ENCODE measurements around the gene KRTAP12-1.
"Not testable (repeated sequence)": the region's sequence is repeated elsewhere in the genome, so short reads cannot be mapped to it uniquely, and the experiment has no call there.

The KRTAP12-1 gene

DNA sequence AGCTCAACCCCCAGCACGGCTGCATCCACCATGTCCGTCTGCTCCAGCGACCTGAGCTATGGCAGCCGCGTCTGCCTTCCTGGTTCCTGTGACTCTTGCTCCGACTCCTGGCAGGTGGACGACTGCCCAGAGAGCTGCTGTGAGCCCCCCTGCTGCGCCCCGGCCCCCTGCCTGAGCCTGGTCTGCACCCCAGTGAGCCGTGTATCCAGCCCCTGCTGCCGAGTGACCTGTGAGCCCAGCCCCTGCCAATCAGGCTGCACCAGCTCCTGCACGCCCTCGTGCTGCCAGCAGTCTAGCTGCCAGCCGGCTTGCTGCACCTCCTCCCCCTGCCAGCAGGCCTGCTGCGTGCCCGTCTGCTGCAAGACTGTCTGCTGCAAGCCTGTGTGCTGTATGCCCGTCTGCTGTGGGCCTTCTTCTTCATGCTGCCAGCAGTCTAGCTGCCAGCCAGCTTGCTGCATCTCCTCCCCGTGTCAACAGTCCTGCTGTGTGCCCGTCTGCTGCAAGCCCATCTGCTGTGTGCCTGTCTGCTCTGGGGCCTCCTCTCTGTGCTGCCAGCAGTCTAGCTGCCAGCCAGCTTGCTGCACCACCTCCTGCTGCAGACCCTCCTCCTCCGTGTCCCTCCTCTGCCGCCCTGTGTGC is 15.3 kb upstream of the KRTAP12-1 start, which contains the start of gene KRTAP10-12:
Gene KRTAP10-12, plus strand, starts transcription at position 1 of the 639 bp plus-strand sequence. Its CDS starts 30 bp downstream, at position 31.
- DNase-seq, result not testable (repeated sequence)

DNA sequence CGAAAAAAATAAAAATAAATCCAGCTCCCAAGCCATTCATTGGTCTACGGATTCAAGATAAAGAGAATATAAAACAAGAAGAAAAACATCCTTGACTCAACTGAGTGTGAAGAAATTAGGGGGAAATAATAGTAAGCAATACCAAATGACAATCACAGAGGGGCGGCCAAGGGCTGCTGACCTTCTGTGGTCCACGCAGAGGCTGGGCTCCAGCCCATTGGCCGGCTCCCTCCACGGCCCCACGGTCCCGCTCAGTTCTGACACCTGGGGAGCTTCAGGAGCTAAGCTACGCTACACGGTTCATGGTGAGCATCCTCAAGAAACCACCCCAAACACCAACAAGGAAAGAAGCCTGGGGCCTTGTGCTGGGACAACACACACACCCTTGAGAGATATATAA is 14.6 kb upstream of the KRTAP12-1 start:
- DNase-seq, result no peak

DNA sequence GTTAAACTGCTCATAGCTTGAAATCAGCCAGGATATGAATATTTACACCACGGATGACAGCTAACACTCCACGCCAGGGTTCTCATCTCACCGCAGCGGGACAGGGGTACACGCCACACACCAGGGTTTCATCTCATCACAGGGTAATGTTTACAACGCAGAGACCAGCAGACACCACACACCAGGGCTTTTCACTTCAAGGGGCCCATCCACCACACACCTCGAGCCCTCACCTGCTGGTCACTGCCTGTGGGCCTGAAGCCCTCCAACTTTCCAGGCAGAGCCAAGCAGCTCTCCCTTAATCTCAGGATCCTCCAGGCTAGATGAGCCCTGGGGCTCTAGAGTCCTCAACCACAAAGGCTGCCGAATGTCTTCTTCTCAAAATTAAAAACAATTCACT is 13.7 kb upstream of the KRTAP12-1 start:
- no peak for DNase-seq

DNA sequence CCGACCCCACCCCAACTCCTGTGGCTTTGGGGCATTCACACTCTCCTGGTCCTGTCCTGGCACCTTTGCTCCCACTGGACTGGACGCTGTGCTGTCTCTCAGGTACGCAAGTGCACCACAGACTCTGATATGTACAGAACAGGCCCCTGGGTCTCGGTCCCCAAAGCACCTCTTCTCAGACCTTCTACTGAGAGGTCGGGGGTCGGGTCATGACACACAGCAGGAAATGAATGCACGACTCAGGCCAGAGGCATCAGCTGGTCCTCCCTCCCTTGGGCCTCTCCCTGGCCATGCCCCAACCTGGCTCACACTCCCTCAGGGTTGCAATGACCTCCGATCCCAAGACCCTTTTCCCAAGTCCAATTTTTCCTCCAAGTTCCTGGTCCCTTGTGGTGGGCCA is 13.2 kb upstream of the KRTAP12-1 start:
- no peak for DNase-seq

DNA sequence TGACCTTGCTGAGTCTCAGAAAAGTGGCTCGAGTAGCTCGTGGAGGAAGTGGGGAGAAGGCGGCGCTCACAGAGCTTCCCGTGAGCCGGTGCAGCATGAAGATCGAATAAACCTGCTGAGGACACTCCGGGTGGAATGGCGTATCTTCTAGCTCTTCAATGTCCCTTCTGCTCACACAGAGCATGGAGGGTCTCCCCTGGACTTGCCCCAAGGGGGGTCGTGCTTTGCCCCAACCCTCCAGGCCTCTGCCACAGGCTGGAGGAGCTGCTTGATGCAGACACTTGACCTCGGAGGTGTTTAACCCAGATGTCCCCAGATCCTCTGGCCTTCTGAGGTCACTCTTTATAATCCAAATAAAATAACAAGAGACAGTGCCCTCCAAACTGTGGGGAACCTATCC is 12.8 kb upstream of the KRTAP12-1 start:
- no peak for DNase-seq

DNA sequence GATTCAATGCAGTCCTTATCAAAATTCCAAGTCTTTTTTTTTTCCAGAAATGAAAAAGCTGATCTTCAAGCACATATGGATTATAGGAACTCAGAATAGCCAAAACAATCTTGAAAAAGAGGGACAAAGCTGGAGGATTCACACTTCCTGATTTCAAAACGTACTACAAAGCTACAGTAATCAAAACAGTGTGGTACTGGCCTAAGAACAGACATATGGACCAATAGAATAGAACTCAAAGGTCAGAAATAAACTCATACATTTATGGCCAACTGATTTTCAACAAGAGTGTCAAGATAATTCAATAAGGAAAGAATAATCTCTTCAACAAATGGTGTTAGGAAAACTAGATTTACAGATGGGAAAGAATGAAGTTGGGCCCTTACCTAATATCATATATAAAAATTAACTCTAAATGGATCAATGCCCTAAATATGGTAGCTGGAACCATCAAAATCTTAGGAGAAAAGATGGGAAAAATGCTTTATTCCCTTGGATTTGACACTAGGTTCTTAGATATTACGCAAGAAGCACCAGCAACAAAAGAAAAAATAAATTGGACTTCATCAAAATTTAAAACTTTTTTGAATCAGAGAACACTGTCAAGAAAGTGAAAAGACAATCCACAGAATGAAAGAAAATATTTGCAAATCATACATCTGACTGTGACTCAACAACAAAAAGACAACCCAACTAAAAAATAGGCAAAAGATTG is 11.0 kb upstream of the KRTAP12-1 start:
- DNase-seq, result no peak

DNA sequence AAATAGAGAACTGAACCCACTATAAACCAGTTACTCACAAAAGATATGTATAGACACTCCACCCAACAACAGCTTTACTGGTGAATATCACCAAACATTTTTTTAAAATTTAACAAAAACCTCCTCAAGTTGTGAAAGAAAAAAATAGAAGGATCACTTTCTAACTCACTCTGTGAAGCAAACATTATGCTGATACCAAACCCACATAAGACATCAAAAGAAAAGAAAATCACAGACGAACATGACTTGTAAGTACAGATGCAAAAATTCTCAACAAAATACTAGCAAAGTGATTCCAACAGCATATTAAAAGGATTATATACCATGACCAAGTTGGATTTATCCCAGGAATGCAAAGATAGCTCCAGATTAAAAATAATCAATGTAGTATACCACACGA is 9.7 kb upstream of the KRTAP12-1 start:
- DNase-seq, result no peak

DNA sequence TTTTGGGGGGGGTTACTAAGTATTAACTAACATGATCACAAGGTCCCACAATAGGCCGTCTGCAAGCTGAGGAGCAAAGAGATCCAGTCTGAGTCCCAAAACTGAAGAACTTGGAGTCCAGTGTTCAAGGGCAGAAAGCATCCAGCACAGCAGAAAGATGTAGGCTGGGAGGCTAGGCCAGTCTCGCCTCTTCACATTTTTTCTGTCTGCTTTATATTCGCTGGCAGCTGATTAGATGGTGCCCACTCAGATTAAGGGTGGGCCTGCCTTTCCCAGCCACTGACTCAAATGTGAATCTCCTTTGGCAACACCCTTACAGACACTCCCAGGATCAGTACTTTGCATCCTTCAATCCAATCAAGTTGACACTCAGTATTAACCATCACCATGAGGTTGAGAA is 7.8 kb upstream of the KRTAP12-1 start:
- DNase-seq, result not testable (repeated sequence)

DNA sequence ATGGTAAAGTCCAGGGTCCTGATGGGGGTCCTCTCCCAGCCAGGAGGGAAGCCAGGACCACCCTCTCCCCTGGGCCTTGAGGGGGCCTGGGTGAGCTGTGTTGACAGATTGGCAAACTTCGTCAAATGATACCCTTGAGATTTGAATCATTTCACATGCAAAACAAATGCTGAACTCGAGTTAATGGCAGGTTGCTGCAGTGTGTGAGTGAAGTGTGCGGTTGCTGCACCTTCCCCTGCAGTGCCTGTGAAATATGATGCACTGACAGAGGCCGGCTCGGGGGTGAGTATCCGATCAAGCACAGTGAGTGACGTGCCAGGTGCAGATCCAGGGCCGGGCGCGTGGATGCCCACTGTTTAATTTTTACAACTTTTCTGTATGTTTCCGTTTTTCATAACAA is 5.7 kb upstream of the KRTAP12-1 start:
- no peak for DNase-seq

DNA sequence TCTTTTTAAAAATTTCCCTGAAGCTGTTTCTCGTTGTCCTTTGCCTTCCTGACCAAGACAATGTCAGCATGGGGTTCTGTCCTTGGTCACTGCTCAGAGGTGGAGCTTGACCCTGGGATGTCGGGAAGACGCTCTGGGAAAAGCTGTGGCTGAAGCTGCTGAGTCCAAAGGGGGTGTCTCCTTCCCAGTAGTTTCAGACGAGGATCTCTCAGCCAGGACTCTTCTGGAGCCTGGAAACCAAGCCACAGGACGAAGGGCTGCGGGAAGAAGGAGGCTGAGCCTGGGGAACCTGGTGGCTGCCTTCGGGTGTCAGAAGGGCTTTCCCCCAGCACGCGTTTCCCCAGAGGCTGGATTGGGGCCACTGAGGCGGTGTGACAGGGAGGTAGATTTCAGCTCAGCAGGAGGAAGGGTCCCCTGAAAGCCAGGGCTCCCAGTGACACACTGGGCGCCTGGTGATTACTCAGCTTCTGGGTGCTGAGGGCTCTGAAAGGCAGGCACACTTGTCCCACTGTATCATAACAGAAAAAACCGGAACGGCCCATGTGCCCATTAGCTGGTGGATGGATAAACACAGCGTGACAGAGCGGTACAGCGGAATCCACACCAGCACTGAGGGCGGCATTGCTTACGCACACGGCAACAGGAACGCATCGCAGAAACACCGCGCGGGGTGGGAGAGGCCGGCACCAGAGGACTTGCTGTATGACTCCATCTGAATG is 5.0 kb upstream of the KRTAP12-1 start:
- DNase-seq, result no peak

DNA sequence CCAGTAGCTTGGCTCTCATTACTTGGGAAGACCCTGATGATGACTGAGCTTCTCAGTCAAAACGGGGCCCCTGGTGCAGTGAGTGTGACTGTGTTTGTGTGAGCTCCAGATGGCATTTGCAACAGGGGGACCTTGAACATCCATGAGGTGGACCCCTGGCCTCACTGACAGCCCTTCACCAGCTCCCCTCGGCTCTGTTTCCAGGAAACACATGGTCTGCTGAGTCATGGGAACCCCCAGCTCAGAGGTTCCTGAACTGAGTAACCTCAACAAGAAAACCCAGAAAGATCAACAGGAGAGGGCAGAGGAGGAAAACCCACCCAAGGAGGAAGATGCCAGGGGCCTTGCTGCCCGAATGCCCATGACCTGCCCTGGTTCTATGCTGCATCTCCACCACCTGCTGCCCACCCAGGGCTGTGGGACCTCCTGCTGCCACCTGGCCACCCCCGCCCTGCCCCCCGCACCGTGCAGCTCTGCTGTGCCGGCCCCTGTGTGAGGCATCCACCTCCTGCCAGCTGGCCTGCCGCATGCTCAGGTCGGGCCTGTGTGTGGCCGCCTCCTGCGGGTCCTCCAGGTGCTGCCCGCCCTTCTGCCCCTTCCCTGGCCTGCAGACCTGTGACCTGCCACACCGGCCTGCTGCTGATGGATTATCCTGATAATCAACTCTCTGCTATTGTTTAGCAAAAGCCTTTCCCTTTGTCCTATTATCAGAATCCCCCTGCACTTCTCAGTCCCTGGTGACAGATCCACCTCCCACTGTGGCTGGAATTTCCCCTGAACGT is 4.2 kb upstream of the KRTAP12-1 start:
- DNase-seq, result no peak

DNA sequence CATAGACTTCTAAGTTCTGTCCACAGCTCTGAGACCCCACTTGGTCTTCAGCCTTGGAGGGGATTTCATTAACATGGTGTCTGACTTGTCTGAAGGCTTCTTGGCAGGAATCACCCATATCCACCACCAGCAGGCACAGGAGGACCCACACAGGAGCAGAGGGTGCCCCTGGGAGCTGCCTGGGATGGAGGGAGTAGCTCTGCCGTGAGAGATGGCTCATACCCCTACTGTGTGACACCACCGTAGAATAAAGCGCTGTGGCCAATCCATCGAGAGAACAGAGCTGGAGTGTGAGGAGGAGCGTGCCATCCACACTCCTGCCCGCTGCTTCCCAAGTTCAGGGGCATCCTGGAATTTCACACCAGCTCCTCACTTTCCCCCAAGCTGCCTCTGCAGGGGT is 3.1 kb upstream of the KRTAP12-1 start:
- DNase-seq, result not testable (repeated sequence)

DNA sequence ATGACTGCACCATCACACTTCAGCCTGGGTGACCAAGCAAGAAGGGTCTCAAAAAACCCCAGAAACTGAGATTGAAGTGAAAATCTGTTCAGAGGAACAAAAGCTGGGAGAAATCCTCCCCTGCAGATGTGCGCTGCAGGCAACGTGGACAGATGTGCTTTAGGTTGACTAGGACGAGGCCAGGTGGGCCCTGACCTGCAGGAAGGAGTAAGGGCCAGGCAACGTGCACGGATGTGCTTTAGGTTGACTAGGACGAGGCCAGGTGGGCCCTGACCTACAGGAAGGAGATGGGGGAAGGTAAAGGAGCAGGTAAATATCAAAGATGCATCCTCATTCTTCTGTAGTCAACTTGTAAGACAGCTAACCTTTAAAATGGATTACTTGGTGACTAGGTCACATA is 2.5 kb upstream of the KRTAP12-1 start:
- DNase-seq, result no peak

DNA sequence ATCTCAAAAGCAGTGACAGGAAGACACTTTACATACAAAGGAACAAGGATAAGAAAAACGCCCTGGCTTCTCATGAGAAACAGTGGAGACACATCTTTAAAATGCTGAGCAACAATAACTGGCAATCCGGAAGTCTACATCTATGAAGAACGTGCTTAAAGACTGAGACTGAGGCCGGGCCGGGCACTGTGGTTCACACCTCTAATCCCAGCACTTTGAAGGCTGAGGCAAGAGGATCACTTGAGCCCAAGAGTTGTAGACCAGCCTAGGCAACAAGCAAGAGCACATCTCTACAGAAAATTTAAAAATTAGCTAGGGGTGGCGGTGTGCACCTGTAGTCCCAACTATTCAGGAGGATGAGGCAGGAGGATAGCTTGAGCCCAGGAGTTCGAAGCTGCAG is 2.1 kb upstream of the KRTAP12-1 start:
- no peak for DNase-seq

DNA sequence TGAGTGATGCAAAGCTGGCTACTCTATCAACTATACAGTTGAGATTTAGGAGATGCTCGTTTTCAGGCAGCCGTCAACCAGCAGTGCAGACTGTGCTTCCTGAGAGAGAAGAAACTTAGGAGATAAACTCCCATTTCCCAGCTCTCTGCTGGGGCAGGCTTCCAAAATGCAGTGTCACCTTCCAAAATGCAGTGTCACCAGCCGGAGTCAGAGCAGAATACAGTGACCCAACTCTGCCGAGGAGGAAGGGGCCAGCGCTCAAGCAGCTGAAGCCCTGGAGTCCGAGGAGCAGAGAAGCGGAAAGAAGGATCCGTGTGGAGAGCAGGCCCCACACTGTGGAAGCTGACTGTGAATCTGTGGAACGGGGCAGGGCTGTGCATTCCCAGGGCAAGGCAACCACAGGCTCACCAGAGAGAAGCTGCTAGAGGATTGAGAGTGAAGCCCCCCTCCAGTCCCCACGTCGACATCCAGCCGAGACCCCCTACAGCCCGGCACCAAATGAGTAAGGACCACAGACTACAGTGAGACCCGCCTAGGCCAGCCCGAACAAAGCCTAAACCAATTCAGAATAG is 703 bp upstream of the KRTAP12-1 start:
- DNase-seq, result no peak

DNA sequence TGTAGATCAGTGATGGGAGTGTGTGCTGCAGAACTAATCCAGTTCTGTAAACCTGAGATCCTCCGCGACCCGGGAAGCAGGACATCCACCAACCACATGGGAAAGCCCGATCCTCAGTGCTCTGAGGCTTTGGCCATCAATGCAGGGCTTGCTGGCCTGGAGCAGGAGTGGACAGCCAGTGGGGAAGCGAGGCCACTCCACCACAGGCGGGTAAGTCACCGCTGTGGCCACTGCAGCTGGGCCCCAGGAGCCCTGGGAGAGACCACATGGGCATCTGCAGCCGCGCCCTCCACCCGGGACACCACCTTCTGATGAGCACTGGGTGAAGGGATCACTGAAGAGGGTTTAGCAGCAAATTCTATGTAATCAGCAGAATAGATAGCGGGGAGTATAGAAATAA is 811 bp downstream of the KRTAP12-1 start:
- no peak for DNase-seq

DNA sequence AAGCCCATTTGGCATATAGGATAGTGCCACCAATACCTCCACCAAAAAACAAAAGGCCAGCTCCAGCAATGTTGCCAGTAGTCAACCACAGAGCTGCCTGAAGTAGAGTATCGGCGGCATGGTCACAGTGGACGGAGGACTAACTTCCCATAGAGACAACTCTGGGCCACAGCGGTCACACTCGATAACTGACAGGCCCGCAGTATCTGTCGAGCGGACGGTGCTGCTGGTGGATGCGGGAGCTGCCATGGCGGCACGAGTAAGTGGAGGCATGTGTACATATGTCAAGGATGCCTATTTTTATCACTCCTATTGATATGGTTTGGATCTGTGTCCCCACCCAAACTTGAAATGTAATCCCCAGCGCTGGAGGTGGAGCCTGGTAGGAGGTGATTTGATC is 4.1 kb downstream of the KRTAP12-1 start:
- no peak for DNase-seq

DNA sequence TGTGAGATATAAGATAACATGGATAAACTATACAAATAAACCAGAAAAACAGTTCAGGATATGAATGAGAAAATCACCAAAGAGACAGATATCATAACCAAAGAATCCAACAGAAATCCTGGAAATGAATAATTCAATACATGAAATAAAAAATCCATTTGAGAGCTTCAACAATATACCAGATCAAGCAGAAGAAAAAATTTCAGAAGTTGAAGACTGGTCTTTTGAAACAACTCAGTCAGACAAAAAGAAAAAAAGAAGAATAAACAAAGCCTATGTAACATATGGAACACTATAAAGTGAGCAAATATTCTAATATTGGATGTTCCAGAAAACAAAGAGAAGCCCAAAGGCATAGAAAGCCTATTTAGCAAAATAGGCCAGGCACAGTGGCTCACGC is 10.1 kb downstream of the KRTAP12-1 start:
- DNase-seq, result no peak

DNA sequence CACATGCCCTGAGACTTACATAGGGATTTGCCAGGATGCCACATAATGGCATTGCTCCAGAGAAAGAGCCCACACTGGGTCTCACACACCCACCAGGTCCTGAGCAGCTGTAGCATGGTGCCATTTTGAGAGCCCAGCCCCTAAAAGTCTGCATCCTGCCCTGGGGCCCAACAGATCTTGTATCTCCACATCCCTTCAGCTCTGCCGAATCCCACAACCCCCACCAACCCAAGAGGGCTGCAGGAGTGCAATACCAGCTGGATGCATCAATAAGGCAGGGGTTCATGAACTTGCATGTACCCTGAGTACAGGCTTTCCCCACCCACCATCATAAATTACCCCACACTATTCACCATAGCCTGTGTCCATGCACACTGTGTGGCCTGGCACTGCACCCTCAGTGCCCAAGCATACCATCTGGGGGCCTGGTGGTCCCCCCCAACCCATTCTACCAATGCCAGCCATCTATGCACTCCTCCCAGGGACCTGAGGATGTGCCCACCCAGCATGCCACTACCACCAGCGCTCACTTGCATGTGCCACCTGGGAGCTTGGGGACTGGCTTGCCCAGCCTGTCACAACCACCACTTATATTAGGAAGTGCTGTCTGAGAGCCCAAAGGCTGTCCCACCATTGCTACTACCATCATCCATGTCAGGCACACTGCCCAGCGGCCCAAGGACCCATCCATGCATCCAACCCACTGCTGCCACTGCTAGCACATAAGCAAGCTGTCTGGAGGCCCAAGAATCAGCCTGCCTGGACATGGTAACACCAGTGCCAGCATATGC is 11.1 kb downstream of the KRTAP12-1 start:
- DNase-seq, result no peak

DNA sequence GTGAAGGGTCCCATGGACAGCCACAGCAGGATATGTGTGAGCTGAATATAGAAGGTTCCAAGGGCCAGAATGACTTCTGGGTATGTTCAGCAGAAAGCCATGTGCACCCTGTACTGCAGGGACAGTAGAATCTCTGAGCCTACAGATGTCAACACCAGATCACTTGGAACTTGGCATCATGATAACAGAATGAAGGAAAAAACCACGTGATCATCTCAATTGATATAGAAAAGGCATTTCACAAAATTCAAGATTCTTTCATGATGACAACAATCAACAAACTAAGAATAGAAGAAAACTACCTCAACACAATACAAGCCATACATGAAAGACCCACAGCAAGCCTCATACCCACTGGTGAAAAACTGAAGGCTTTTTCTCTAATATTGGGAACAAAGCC is 14.4 kb downstream of the KRTAP12-1 start:
- DNase-seq, result no peak

DNA sequence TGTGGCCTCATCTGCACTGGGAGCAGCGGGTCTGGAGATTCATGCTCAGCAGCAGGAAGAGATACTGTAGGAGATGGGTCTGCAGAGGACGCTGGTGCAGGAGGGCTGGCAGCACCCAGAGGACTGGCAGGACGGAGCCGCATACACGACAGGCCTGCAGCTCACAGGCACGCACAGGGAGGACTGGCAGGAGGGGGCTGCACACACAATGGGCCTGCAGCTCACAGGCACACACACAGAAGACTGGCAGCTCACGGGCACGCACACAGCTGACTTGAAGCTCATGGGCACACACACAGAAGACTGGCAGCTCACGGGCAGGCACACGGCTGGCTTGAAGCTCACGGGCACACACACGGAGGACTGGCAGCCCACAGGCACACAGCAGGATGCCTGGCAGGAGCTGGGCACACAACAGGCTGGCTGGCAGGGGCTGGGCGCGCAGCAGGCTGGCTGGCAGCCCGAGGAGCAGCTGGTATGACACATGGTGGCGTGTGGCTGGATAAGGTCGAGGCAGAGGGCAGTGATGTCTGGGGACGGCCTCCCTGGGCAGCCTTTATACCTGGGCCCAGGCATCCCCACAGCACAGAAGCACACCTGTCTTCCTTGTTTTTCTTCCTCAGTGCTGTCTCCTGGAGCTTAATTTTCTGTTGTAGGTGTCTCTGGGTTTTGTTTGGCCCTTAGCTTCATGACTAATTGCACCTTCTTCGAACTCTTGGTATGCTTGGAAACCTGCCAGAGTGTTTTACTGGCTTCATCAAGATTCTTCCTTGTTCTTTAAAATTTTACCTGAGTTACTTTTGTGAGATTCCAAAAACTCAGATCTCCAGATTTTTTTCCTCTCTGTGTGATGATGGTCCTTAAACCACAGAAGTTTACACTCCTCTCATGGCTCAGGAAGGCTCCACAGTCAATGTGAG is 15.3 kb downstream of the KRTAP12-1 start, which contains the start of gene KRTAP12-2:
Gene KRTAP12-2, minus strand, starts transcription at position 527 of the 920 bp plus-strand sequence. Its CDS starts 41 bp downstream, at position 486.
- no peak for DNase-seq
